Measurements from ENCODE around the gene AVL9.

- TF ChIP-seq CTCF (IDR thresholded peaks at IDR 0.05): no peak
- TF ChIP-seq POLR2A (IDR thresholded peaks at IDR 0.05): no peak
These were observed 14.1 kb upstream of the AVL9 start for GRCh38 chr7:32481176-32481575.

Data from vagina (tissue), 2 donors.